HG03378 (cell line): ENCODE data around the gene SUDS3.

ENCODE experiments used
- ATAC-seq: cut with Tn5 transposase; IDR thresholded peaks from one replicate; pipeline ENCODE4 v1.9.1; 2021; ENCODE audit warnings: mild to moderate bottlenecking, moderate library complexity; ENCODE audit not compliant: unreplicated experiment

SUDS3 gene

DNA sequence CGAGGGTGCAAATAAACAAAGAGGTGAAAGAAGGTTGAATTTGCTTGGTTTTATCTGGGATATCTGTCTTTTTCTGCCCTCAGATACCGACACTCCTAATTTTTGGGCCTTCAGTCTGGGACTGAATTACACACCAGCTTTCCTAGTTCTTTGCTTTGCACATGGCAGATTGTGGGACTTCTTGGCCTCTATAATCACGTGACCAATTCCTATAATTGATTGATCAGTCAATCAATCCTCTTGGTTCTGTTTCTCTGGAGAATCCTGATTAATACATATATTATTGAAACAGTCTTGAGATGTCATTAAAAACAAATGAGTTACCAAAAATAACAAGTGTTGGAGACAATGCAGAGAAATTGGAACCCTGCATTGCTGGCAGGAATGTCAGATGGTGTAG, 62.7 kb downstream of the SUDS3 start:
- ATAC-seq, result no peak

DNA sequence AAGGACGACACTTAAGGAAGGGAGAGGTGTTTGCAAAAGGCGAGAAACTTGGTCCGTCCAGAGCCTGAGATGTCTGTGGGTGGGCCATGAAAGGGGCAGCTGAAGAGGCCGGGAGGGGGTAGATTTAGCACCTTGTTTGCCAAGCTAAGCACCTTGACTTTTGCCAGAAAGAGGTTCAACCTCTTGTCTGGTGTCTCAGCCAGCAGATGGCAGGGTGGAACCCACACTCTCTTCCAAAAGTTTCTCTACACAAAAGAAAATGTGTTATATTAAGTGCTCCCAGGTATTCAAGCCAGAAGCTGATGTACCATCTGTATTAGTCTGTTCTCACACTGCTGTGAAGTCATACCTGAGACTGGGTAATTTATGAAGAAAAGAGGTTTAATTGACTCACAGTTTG, 69.9 kb downstream of the SUDS3 start:
- no peak for ATAC-seq

DNA sequence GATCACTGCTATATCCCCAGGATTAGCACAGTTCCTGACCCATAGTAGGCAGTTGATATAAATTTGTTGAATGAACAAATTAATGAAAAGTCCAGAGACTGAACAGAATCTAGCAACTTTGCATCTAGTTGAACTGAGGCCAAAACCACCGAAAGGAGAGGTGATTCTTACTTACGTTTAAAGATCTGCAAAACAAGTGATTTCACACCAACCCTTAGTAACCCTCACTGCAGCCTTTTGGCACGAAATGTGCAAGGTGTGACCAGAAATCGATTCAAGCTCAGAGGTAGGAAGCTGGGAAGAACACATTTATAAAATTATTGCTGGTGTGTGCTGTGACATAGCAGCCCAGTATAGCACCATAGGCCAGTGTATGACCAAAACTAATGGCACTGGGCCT, 70.8 kb downstream of the SUDS3 start:
- ATAC-seq, result no peak

DNA sequence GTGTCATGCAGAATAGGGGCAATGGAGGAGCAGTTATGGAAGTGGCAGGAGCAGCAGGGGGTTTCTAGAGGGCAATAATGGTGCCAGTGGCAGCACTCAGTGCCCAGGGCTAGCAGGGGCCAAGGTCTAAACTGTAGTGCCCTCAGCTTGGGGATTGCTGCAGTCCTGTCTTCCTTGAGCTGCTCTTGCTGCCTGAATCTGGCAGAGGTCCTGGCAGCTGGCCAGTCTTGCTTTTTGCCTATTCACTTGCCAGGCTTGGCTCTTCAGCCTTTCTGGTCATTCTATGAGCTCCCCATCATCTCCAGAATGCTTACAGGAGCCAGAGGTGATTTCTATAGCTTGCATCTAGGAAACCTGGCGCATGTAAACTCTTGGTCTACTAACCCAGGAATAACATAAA, 72.0 kb downstream of the SUDS3 start:
- no peak for ATAC-seq

DNA sequence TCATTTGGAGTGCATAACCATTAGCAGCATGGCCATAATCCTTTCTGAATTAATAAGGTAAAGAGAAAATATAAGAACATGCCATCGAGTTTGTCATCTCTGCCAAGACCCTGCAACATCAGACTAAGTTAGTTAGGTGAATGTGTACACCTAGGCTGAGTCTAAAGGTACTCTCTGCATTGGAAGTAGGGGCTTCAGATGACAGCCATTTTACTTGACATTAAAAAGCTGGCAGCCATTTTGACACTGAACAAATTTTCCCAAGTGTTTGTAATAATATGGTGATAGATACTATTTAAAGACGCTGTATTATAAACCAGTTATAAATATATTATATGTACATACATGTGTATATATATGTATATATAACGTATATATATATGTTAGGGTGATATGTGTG, 79.0 kb downstream of the SUDS3 start:
- no peak for ATAC-seq

DNA sequence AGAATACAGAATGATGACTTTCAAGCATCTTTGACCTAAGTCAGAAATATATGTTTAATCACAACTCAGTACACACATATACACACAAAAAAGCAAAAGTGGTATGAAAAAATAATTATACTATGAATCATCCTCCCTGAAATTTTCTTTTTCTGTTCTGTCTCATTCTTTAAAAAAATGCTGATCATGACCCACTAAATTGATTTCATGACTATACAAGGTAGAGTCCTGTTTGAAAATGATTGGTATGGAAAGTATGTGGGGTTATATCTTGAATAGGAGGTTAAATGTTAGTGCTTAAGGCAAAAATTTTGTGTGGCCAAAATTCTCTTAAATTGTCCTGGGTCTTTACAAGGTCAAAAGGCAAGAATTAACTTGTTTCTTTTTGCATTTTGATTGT, 80.4 kb downstream of the SUDS3 start:
- ATAC-seq, result no peak

DNA sequence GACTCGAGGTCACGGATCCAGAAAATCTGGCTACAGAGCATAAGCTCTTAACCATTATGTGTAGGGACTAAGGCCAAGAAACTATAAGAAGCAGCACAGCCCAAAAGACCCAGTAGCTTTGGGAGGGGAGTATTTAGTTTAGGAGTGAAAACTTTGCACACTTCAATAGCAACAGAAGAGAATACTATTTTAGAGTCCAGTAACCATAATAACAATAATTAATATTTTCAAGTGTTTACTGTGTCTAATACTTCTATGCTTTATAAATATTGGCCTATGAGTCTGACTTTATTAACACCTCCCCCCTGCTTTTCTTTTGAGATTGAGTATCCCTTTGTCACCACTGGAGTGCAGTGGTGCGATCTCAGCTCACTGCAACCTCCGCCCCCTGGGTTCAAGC, 82.8 kb downstream of the SUDS3 start:
- no peak for ATAC-seq

DNA sequence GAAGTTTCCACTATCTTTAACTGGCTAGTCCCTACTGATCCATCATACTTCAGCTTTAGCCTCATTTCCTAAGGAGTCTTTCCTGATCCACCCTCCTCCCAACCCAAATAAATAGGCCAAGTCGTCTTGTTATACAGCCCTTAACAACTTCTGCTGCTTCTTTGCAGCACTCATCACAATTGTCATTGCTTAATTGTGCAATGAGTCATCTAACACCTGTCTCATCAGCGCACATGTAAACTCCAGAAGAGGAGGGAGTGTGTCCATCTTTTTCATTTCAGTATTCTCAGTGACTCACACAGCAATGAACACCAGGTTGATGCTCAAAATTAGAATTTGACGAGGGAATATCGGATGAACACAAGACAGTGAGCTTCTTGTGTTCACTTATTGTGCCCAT, 87.3 kb downstream of the SUDS3 start:
- ATAC-seq, result no peak

DNA sequence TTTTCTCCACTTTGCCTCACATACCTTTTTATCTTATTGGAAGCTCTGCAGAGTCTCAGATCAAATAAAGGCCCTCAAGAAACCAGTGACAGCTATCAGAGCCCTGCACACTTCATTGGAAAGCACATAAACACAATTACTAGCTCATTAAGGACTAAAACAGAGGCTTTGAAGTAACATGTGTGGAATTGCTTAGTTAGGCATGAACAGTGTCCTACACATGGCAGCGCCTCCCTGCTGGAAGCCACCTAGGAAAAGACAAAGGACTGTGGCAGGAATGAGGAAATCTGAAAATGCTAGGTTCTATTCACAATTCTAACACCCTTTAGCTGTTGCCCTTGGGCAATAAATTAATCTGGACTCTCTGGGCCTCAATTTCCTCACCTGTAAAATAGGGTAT, 89.4 kb downstream of the SUDS3 start:
- no peak for ATAC-seq
